Frontal cortex (tissue), 4 donors: ENCODE data around the gene YBX2. TPM values are rescaled to one million over a fixed set of nuclear protein-coding genes. Genes with fewer than 3 reads are reported as not detected.

ENCODE experiments used
- DNase-seq, 2 donors: peaks; one replicate each; pipeline ENCODE4 v3.0.0; 2012; ENCODE audit warnings: low spot score in 2 of 2
- FAIRE-seq: peaks from 2 replicates; lab custom pipeline; 2012; peaks lifted over from hg19 to GRCh38; lab: Jason Lieb, UNC
- total RNA-seq: library from RNA; depleted of rRNA; stranded (reverse); fragments of >200 nt; gene quantifications from one replicate; pipeline ENCODE4 v1.2.3, GENCODE V29; 2014
- donor health status: control.
- donor health status: control.
- donor health status: control.

YBX2 gene
- total RNA-seq, 1 donor from 2014 or later, result 1.2 TPM

DNA sequence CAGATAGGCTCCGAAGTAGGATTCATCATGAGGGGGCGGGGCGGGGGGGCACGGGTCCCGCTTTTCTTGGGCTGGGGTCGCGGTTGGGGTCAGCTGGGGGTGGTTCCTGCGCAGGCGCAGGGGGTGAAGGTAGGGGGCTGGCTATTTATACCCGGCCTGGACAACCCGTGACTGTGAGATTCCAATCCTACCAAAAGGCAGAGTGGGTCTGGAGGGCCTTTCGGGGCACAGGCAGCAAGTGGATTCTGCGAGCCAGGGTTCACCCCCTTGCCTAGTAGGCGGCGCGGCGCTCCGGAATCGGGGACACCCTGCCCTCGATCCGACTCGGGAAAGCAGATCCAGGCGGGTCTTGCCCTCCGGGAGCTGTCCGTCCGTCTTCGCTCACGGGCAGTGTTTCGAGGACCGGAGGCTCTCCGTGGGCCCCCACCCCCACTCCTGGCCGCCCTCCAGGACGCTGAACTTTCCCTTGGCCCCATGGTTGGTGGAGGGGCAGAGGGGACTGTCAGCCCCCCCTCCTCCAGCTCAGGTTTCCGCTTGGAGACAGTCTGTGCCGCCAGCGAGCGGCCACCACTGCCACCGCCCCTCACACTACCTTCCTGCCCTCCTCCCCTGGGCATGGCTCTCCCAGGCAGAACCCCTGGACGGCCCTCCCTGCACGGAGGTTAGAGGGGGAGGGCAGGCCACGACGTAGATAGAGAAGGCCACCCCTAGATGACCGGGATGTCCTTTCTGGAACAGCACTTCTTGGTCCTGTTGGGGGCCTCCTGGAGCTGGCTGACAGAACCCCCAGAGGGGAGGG, 12.3 kb downstream of the YBX2 start:
- no peak for FAIRE-seq
- DNase-seq, result peak in 1 of 2 donors; percentile 35

DNA sequence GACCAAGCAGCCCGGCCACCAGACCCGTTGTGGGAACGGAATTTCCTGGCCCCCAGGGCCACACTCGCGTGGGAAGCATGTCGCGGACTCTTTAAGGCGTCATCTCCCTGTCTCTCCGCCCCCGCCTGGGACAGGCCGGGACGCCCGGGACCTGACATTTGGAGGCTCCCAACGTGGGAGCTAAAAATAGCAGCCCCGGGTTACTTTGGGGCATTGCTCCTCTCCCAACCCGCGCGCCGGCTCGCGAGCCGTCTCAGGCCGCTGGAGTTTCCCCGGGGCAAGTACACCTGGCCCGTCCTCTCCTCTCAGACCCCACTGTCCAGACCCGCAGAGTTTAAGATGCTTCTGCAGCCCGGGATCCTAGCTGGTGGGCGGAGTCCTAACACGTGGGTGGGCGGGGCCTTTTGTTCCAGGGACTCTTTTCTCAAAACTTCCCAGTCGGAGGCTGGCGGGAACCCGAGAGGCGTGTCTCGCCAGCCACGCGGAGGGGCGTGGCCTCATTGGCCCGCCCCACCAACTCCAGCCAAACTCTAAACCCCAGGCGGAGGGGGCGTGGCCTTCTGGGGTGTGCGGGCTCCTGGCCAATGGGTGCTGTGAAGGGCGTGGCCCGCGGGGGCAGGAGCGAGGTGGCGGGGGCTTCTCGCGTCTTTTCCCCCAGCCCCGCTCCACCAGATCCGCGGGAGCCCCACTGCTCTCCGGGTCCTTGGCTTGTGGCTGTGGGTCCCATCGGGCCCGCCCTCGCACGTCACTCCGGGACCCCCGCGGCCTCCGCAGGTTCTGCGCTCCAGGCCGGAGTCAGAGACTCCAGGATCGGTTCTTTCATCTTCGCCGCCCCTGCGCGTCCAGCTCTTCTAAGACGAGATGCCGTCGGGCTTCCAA, 13.1 kb downstream of the YBX2 start, which contains the start of gene SLC2A4:
Gene SLC2A4, plus strand, starts transcription at position 645 of the 879 bp plus-strand sequence. Its CDS starts 217 bp downstream, at position 862.
- FAIRE-seq, result no peak
- peak; percentile 85 to 98 for DNase-seq

DNA sequence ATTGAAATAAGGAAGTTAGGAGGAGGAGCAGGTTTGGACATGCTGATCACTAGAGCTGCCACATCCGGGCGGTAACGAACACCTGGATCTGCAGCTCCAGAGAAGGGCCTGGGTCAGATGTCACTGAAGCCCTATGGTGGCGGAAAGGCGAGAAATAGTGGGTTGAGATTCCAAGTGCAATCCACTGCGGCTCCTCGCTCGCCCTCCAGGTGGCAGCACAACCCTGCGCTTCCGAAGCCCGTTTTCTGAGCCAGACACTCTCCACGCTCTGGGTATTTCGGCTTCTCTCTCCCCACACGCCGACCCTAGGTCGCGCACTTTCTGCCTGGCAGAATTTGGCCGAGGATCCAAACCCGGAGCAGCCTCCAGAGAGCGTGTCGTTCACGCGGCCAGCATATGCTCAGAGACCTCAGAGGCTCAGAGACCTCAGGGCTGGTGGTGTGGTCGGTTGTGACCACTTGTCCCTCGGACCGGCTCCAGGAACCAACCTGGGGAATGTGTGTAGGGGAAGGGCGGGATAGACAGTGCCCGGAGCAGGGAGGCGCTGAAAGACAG, 13.8 kb downstream of the YBX2 start:
- DNase-seq (peak; percentile 88 to 95), FAIRE-seq (no peak)

DNA sequence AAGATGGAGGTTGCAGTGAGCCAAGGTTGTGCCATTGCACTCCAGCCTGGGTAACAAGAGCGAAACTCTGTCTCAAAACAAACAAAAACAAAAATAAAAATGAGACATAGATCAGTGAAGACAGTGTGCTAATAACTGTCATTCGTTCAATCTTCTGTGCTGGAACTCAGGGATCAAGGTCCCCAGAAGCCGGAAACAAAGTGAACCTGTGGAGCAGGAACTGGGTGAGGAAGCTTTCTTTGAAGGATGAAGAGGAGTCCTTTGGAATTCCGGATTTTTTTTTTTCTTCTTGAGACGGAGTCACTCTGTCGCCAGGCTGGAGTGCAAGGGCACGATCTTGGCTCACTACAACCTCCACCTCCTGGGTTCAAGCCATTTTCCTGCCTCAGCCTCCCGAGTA, 15.0 kb downstream of the YBX2 start:
- DNase-seq, result peak in 1 of 2 donors; percentile 6
- no peak for FAIRE-seq

DNA sequence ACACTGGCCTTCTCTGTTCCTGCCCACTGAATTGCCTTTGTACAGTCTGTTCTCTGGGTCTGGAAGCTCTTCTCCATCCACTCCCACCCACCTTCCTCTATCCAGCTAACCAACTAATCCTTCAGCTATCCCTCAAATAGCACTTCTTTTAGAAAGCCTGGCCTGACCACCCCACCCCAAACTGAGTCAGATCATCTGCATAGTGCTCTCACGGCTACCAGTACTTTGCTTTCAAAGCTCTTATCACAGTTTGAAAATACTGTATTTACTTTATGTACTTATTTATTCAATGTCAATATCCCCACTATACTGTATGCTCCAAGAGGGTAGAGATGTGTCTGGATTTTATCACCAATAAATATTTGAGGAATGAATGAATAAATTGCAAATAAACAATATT, 27.7 kb downstream of the YBX2 start:
- FAIRE-seq, result no peak

DNA sequence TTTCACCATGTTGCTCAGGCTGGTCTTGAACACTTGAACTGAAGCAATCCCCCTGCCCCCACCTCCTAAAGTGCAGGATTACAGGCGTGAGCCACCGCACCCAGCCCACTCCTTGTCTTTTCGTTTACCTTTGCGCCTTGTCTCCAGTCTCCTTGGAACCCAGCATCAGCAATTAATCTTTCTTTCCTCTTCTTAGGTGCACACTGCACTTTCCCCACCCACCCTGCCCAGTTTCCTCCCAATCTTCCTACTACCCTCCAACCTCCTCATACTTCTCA, 30.7 kb downstream of the YBX2 start:
- DNase-seq (no peak), FAIRE-seq (no peak)

More for the DNA sequence above, 27.7 kb downstream of the YBX2 start:
- no peak for DNase-seq

GRCh38 chr17:7262935-7263800, 31.3 kb downstream of the YBX2 start:
- no peak for FAIRE-seq
- DNase-seq, result no peak

GRCh38 chr17:7262192-7262934, 32.1 kb downstream of the YBX2 start, which contains the start of gene CLDN7:
CLDN7 (minus strand) TSS chr17:7262478; CDS start chr17:7262043, 435 bp downstream.
- FAIRE-seq (no peak), DNase-seq (no peak)

GRCh38 chr17:7261379-7262191, 32.9 kb downstream of the YBX2 start:
- FAIRE-seq (no peak), DNase-seq (no peak)

GRCh38 chr17:7260651-7261378, 33.6 kb downstream of the YBX2 start:
- DNase-seq (no peak), FAIRE-seq (no peak)

- no peak for FAIRE-seq
- DNase-seq, result no peak
Observed at GRCh38 chr17:7260151-7260550, 34.3 kb downstream of the YBX2 start.

DNA sequence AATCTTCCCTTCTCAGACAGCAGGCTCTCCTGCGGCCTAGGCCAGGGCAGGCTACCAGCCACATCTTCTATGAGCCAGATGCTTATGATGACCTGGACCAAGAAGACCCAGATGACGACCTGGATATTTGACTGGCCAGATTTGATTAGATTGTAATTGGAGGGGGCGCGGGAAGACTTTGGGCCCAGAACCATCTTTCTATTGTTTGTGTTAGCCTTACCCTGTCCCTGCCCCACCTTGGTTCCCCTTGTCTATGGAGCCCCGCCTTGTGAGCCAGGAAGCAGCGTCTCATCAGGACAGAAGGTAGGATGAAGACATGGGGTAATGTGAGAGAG, 34.9 kb downstream of the YBX2 start:
- no peak for FAIRE-seq

DNA sequence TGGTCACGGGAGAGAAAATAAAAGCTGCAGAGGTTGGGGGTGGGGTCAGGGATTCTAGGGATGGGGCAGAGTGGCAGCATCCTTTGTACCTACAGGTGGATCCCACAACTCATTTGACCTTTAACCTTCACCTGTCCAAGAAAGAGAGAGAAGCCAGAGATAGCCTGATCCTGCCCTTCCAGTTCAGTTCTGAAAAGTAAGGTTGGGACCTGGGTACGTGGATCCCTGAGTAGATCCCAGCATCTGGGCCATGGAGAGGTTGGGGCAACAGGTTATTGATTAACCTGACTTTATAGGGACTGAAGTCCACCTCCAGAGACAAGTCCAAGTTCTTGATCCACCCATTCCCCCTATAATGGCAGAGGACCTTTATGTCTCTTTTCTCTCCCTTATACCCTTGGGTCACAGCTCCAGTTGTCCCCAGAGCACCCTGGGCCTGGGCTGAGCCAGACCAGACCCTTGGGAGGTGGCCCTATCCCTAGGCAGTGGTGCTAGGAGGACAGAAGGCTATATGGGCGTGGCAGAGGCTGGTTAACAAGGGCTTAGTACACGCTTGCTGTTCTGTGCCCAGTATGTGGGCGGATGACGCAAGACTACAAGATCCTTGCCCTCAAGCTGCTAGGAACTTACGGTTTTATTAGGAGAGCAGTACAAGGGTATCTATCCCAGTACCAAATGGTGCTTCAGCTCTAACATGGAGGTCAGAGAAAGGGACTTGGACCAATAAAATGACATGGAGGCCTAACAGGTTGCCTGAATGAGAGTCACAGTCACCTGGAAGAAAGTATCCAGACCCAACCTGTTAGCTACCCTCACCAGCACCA, 35.5 kb downstream of the YBX2 start:
- FAIRE-seq (no peak), DNase-seq (no peak)

More for the DNA sequence above, 34.9 kb downstream of the YBX2 start:
- DNase-seq, result no peak

DNA sequence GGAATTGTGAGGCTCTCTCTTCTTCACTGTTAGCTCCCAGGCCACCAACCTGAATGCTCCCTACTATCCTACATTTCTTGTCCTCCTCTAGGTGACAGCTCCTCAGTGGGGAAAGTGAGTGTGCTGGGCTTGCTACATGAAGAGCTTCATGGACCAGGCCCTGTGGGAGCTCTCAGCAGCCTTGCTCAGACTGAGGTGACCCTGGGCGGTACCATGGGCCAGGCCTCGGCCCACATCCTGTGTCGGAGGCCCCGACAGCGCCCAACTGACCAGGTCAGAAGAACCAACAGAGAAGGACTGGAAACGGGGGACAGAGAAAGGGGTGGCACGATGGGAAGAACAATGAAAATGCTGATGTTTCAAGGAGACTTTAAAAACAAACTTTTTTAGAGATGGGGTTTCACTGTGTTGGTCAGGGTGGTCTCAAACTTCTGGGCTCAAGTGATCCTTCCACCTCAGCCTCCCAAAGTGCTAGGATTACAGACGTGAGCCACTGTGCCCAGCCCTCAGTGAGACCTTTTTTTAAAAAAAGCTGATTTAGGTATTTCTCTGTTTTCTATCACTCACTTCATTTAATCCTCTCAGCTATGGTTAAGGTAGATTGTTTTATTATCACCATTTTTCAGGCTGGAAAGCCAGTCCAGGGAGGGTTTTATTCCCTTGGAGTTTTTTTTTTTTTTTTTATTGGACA, 37.5 kb downstream of the YBX2 start:
- DNase-seq (no peak), FAIRE-seq (no peak)

DNA sequence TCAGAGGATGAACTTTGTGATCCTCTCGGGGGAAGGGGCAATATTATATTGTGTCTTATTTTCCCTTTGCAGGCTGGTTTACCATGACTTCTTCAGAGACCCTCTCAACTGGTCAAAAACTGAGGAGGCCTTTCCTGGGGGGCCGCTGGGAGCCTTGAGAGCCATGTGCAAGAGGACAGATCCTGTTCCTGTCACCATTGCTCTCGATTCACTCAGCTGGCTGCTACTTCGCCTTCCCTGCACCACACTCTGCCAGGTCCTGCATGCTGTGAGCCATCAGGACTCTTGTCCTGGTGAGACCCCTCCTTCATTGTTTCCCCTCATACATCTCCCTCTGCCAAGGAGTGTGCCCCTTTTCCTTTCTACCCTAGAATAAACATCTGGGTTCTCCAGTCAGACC, 39.9 kb downstream of the YBX2 start:
- no peak for FAIRE-seq
- peak in 1 of 2 donors; percentile 6 for DNase-seq

- DNase-seq (no peak), FAIRE-seq (no peak)
Observed at GRCh38 chr17:7253082-7253481, 41.4 kb downstream of the YBX2 start.
